Measurements from ENCODE around the gene KAZN.

Gene KAZN

GRCh38 chr1:14930247-14930965 lies 331.9 kb downstream of the KAZN start:
- Histone ChIP-seq H3K9me3 (ENCODE audit: insufficient read depth, low read depth, low read length) (no peaks in the 10 kb centered on the region), H3K9ac (ENCODE audit: low read length) (no peak overlapping the region), H3K18ac (ENCODE audit: low read length) (peak overlapping the region; percentile 19), H4K91ac (ENCODE audit: low read depth, low read length) (peak overlapping the region; percentile 72), H2BK12ac (ENCODE audit: low read length) (peak overlapping the region; percentile 61), H3K4me2 (ENCODE audit: low read length) (no peak overlapping the region), H4K12ac (ENCODE audit: low read depth, low read length) (no peak overlapping the region), H3K27me3 (ENCODE audit: insufficient read depth, low read length) (no peaks in the 10 kb centered on the region), H3K27ac (ENCODE audit: low read depth, low read length) (no peak overlapping the region), H3K36me3 (ENCODE audit: control insufficient read depth in 1 of 2, insufficient read depth in 2 of 2, low read length in 2 of 2) (peaks cover 6 to 11% of the 10 kb centered on the region in 2 experiments), H3K4me3 (ENCODE audit: low read depth, low read length) (no peak overlapping the region), H2AFZ (ENCODE audit: insufficient read depth, low read length, poor library complexity) (no peak overlapping the region), H3K14ac (ENCODE audit: low read length) (peak overlapping the region; percentile 34), H3K79me2 (ENCODE audit: control insufficient read depth, insufficient read depth, low read length, poor library complexity) (no peaks in the 10 kb centered on the region), H3K79me1 (ENCODE audit: low read length) (peaks cover 7% of the 10 kb centered on the region), H2AK5ac (ENCODE audit: low read length) (no peak overlapping the region), H2BK120ac (ENCODE audit: insufficient read depth, low read length, poor library complexity) (no peak overlapping the region), H3K23ac (ENCODE audit: low read length) (no peak overlapping the region), H4K8ac (ENCODE audit: low read depth, low read length) (peak overlapping the region; percentile 8), H3K4ac (ENCODE audit: low read depth, low read length) (peak overlapping the region; percentile 21), H2BK5ac (ENCODE audit: low read depth, low read length, poor library complexity) (no peak overlapping the region), H3K4me1 (ENCODE audit: control insufficient read depth in 1 of 2, insufficient read depth in 2 of 2, low read length in 2 of 2) (peaks cover 17 to 20% of the 10 kb centered on the region in 2 experiments)
- WGBS (ENCODE audit: extremely low coverage, insufficient coverage, insufficient read length): no CpG with 5 or more reads among the region's 15 CpGs
- no peak for DNase-seq

GRCh38 chr1:14932034-14932638 lies 333.7 kb downstream of the KAZN start:
- Histone ChIP-seq H2BK5ac (ENCODE audit: low read depth, low read length, poor library complexity) (no peak overlapping the region), H4K12ac (ENCODE audit: low read depth, low read length) (no peak overlapping the region), H2AK5ac (ENCODE audit: low read length) (no peak overlapping the region), H3K18ac (ENCODE audit: low read length) (peak overlapping the region; percentile 73), H3K27me3 (ENCODE audit: insufficient read depth, low read length) (no peaks in the 10 kb centered on the region), H3K79me1 (ENCODE audit: low read length) (peaks cover 7% of the 10 kb centered on the region), H3K4me2 (ENCODE audit: low read length) (no peak overlapping the region), H3K4me3 (ENCODE audit: low read depth, low read length) (no peak overlapping the region), H3K36me3 (ENCODE audit: control insufficient read depth in 1 of 2, insufficient read depth in 2 of 2, low read length in 2 of 2) (peaks cover 15 to 22% of the 10 kb centered on the region in 2 experiments), H4K8ac (ENCODE audit: low read depth, low read length) (no peak overlapping the region), H3K79me2 (ENCODE audit: control insufficient read depth, insufficient read depth, low read length, poor library complexity) (no peaks in the 10 kb centered on the region), H2BK120ac (ENCODE audit: insufficient read depth, low read length, poor library complexity) (no peak overlapping the region), H3K27ac (ENCODE audit: low read depth, low read length) (no peak overlapping the region), H2AFZ (ENCODE audit: insufficient read depth, low read length, poor library complexity) (no peak overlapping the region), H4K91ac (ENCODE audit: low read depth, low read length) (peak overlapping the region; percentile 21), H3K23ac (ENCODE audit: low read length) (no peak overlapping the region), H3K9ac (ENCODE audit: low read length) (no peak overlapping the region), H2BK12ac (ENCODE audit: low read length) (peak overlapping the region; percentile 40), H3K9me3 (ENCODE audit: insufficient read depth, low read depth, low read length) (no peaks in the 10 kb centered on the region), H3K4me1 (ENCODE audit: control insufficient read depth in 1 of 2, insufficient read depth in 2 of 2, low read length in 2 of 2) (peaks cover 11 to 12% of the 10 kb centered on the region in 2 experiments), H3K14ac (ENCODE audit: low read length) (no peak overlapping the region), H3K4ac (ENCODE audit: low read depth, low read length) (peak overlapping the region; percentile 25)
- no peak for DNase-seq
- WGBS (ENCODE audit: extremely low coverage, insufficient coverage, insufficient read length): no CpG with 5 or more reads among the region's 18 CpGs

DNA sequence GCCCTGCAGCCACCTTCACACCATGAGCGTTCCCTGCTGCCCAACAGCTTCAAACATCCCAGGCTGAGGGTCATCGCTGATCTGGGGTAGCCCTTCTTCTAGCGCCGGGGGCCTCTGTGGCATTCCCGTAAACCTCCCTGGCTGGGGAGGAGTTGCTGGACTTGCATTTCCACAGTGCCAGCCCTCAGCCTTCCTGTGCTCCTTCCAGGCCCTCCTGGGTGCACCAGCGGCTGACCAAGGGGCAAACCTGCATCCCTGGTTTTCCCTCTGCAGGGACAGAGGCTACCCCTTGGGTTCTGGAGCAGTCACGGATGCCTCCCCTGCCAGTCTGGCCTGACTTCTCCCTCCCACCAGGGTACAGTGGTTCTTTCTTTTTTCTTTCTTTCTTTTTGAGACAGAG lies 336.4 kb downstream of the KAZN start:
- DNase-seq: no peak
- no peak overlapping the region for H2BK5ac ChIP-seq (ENCODE audit: low read depth, low read length, poor library complexity)
- peaks cover 3% of the 10 kb centered on the region for H3K9me3 ChIP-seq (ENCODE audit: insufficient read depth, low read depth, low read length)
- peaks cover 2% of the 10 kb centered on the region for H3K79me2 ChIP-seq (ENCODE audit: control insufficient read depth, insufficient read depth, low read length, poor library complexity)
- no peak overlapping the region for H4K8ac ChIP-seq (ENCODE audit: low read depth, low read length)
- no peak overlapping the region for H2BK120ac ChIP-seq (ENCODE audit: insufficient read depth, low read length, poor library complexity)
- no peak overlapping the region for H2AFZ ChIP-seq (ENCODE audit: insufficient read depth, low read length, poor library complexity)
- H2AK5ac ChIP-seq (ENCODE audit: low read length): no peak overlapping the region
- H3K4me3 ChIP-seq (ENCODE audit: low read depth, low read length): no peak overlapping the region
- peak overlapping the region; percentile 44 for H3K18ac ChIP-seq (ENCODE audit: low read length)
- H4K91ac ChIP-seq (ENCODE audit: low read depth, low read length): no peak overlapping the region
- H3K4ac ChIP-seq (ENCODE audit: low read depth, low read length): no peak overlapping the region
- no peak overlapping the region for H3K4me2 ChIP-seq (ENCODE audit: low read length)
- peaks cover 15 to 25% of the 10 kb centered on the region in 2 experiments for H3K36me3 ChIP-seq (ENCODE audit: control insufficient read depth in 1 of 2, insufficient read depth in 2 of 2, low read length in 2 of 2)
- no peak overlapping the region for H3K14ac ChIP-seq (ENCODE audit: low read length)
- WGBS (ENCODE audit: extremely low coverage, insufficient coverage, insufficient read length): no CpG with 5 or more reads among the region's 7 CpGs
- no peak overlapping the region for H3K27ac ChIP-seq (ENCODE audit: low read depth, low read length)
- H3K27me3 ChIP-seq (ENCODE audit: insufficient read depth, low read length): no peaks in the 10 kb centered on the region
- no peak overlapping the region for H4K12ac ChIP-seq (ENCODE audit: low read depth, low read length)
- H3K79me1 ChIP-seq (ENCODE audit: low read length): peaks cover 10% of the 10 kb centered on the region
- no peak overlapping the region for H3K9ac ChIP-seq (ENCODE audit: low read length)
- peaks cover 10% of the 10 kb centered on the region in 2 experiments for H3K4me1 ChIP-seq (ENCODE audit: control insufficient read depth in 1 of 2, insufficient read depth in 2 of 2, low read length in 2 of 2)
- H2BK12ac ChIP-seq (ENCODE audit: low read length): no peak overlapping the region
- no peak overlapping the region for H3K23ac ChIP-seq (ENCODE audit: low read length)

- no peak overlapping the region for H3K9ac ChIP-seq (ENCODE audit: low read length)
- peaks cover 13 to 17% of the 10 kb centered on the region in 2 experiments for H3K4me1 ChIP-seq (ENCODE audit: control insufficient read depth in 1 of 2, insufficient read depth in 2 of 2, low read length in 2 of 2)
- H4K91ac ChIP-seq (ENCODE audit: low read depth, low read length): no peak overlapping the region
- no peak overlapping the region for H3K27ac ChIP-seq (ENCODE audit: low read depth, low read length)
- peaks cover 7% of the 10 kb centered on the region for H3K79me1 ChIP-seq (ENCODE audit: low read length)
- H2BK5ac ChIP-seq (ENCODE audit: low read depth, low read length, poor library complexity): no peak overlapping the region
- H3K36me3 ChIP-seq (ENCODE audit: control insufficient read depth in 1 of 2, insufficient read depth in 2 of 2, low read length in 2 of 2): peaks cover 8 to 21% of the 10 kb centered on the region in 2 experiments
- no peak overlapping the region for H4K12ac ChIP-seq (ENCODE audit: low read depth, low read length)
- H3K23ac ChIP-seq (ENCODE audit: low read length): no peak overlapping the region
- no peak overlapping the region for H3K4me3 ChIP-seq (ENCODE audit: low read depth, low read length)
- no peak overlapping the region for H3K4ac ChIP-seq (ENCODE audit: low read depth, low read length)
- peaks cover 3% of the 10 kb centered on the region for H3K9me3 ChIP-seq (ENCODE audit: insufficient read depth, low read depth, low read length)
- peaks cover 2% of the 10 kb centered on the region for H3K79me2 ChIP-seq (ENCODE audit: control insufficient read depth, insufficient read depth, low read length, poor library complexity)
- H2BK12ac ChIP-seq (ENCODE audit: low read length): no peak overlapping the region
- H2AK5ac ChIP-seq (ENCODE audit: low read length): no peak overlapping the region
- H3K4me2 ChIP-seq (ENCODE audit: low read length): no peak overlapping the region
- H2AFZ ChIP-seq (ENCODE audit: insufficient read depth, low read length, poor library complexity): no peak overlapping the region
- no peak overlapping the region for H4K8ac ChIP-seq (ENCODE audit: low read depth, low read length)
- no peak overlapping the region for H3K14ac ChIP-seq (ENCODE audit: low read length)
- peak in 1 of 2 donors; percentile 43 for DNase-seq
- WGBS (ENCODE audit: extremely low coverage, insufficient coverage, insufficient read length): no CpG with 5 or more reads among the region's 6 CpGs
- peak overlapping the region; percentile 61 for H3K18ac ChIP-seq (ENCODE audit: low read length)
- no peaks in the 10 kb centered on the region for H3K27me3 ChIP-seq (ENCODE audit: insufficient read depth, low read length)
- H2BK120ac ChIP-seq (ENCODE audit: insufficient read depth, low read length, poor library complexity): no peak overlapping the region
These were observed 338.3 kb downstream of the KAZN start for GRCh38 chr1:14936815-14937214.
